OCI-LY3 (cell line): ENCODE results near the gene CHL1.

Experiments
- EZH2phosphoT487 ChIP-seq: fragments of 200-600 bp; shearing (Covaris generic); IDR thresholded peaks from 2 replicates; pipeline ENCODE4 v1.6.1; 2018; ENCODE audit warnings: antibody characterized with exemption, mixed run types, low read depth
- TF ChIP-seq, protein P1 (sequence below): fragments of 200-600, 300-600 bp; sonication (generic); IDR thresholded peaks from 2 replicates; pipeline ENCODE4 v1.5.1; 2014; ENCODE audit warnings: antibody characterized with exemption, low read length, low read depth

DNA sequence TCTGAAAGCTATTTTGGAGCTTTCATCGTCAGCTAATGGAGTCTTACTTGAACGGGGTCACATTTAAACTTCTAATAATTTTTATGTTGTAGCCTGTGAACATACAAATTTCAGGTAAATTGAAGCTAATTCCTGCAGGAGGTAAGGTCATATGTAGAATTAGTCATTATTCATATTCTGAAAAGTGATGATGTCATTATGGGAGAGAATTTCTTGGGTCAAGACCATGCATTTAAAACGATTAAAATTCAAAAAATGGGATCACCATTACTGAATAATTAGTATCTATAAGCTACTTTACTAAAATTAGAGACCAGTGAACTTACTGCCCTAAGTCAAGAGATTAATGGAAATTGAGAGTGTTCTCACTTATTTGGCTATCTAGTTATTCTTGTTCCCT, 120.4 kb downstream of the CHL1 start:
- TF ChIP-seq, protein P1, sequence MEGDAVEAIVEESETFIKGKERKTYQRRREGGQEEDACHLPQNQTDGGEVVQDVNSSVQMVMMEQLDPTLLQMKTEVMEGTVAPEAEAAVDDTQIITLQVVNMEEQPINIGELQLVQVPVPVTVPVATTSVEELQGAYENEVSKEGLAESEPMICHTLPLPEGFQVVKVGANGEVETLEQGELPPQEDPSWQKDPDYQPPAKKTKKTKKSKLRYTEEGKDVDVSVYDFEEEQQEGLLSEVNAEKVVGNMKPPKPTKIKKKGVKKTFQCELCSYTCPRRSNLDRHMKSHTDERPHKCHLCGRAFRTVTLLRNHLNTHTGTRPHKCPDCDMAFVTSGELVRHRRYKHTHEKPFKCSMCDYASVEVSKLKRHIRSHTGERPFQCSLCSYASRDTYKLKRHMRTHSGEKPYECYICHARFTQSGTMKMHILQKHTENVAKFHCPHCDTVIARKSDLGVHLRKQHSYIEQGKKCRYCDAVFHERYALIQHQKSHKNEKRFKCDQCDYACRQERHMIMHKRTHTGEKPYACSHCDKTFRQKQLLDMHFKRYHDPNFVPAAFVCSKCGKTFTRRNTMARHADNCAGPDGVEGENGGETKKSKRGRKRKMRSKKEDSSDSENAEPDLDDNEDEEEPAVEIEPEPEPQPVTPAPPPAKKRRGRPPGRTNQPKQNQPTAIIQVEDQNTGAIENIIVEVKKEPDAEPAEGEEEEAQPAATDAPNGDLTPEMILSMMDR, result no peak
- TF ChIP-seq EZH2phosphoT487, result no peak
